Breast epithelium (tissue), 4 donors: ENCODE data around the gene FBLN2. TPM values are rescaled to one million over a fixed set of nuclear protein-coding genes. Genes with fewer than 3 reads are reported as not detected.

ENCODE experiments used
- DNase-seq, 2 donors: peaks; one replicate each; pipeline ENCODE4 v3.0.0-alpha.2; 2019; ENCODE audit warnings: low spot score in 2 of 2
- H3K27ac ChIP-seq, 2 donors: fragments of 200-600 bp; sonication (generic) in 1 of 2; one replicate each; pipeline ENCODE4 v1.5.1; 2016 to 2019; ENCODE audit warnings: mild to moderate bottlenecking in 1 of 2
- H3K27me3 ChIP-seq, 2 donors: fragments of 200-600 bp; sonication (generic) in 1 of 2; one replicate each; pipeline versions ENCODE4 v1.5.1 to v1.6.0; 2017 to 2019; ENCODE audit warnings: control low read depth in 1 of 2, mild to moderate bottlenecking in 1 of 2
- H3K36me3 ChIP-seq: fragments of 200-600 bp; one replicate; pipeline ENCODE4 v1.5.1; 2019
- H3K4me1 ChIP-seq, 2 donors: fragments of 200-600 bp; sonication (generic); one replicate each; pipeline ENCODE4 v1.5.1; 2016 to 2019; ENCODE audit warnings: control low read depth in 1 of 2
- H3K4me3 ChIP-seq, 3 donors: fragments of 200-600 bp; sonication (generic); 1 replicate in 2 of 3; 2 replicates in 1 of 3; pipeline ENCODE4 v1.5.1; 2016 to 2019; ENCODE audit warnings: mild to moderate bottlenecking in 3 of 3, moderate library complexity in 2 of 3
- H3K9me3 ChIP-seq, 2 donors: fragments of 200-600 bp; sonication (generic) in 1 of 2; one replicate each; pipeline ENCODE4 v1.5.1; 2016 to 2019; ENCODE audit warnings: control low read depth in 1 of 2
- POLR2A ChIP-seq: fragments of 450-650 bp; IDR thresholded peaks from one replicate; pipeline ENCODE4 v1.6.1; 2016; ENCODE audit warnings: antibody characterized with exemption, mild to moderate bottlenecking, moderate library complexity
- POLR2AphosphoS5 ChIP-seq, 3 donors: sonication (generic); formaldehyde crosslinking; IDR thresholded peaks; one replicate each; pipeline ENCODE4 v1.6.1; 2017; ENCODE audit warnings: antibody characterized with exemption in 3 of 3
- intact Hi-C: fragments of 100-400 bp; cut with DNase I; formaldehyde crosslinking; loops from one replicate; pipeline ENCODE4 v1.15.1; 2023; ENCODE audit warnings: low total_unique reads
- total RNA-seq, 3 donors: library from RNA; depleted of rRNA; stranded (reverse); fragments of >200 nt; gene quantifications; one replicate each; pipeline ENCODE4 v1.1.0, GENCODE V29; 2016
- TF ChIP-seq, protein P1 (sequence below), 3 donors: fragments of 450-650 bp; IDR thresholded peaks; one replicate each; pipeline ENCODE4 v1.5.1; 2016 to 2017; ENCODE audit warnings: antibody characterized with exemption in 3 of 3, mild to moderate bottlenecking in 3 of 3, moderate library complexity in 3 of 3

FBLN2 gene
- total RNA-seq, 3 donors from 2014 or later, result 43.5 to 663 (median 81.3) TPM

DNA sequence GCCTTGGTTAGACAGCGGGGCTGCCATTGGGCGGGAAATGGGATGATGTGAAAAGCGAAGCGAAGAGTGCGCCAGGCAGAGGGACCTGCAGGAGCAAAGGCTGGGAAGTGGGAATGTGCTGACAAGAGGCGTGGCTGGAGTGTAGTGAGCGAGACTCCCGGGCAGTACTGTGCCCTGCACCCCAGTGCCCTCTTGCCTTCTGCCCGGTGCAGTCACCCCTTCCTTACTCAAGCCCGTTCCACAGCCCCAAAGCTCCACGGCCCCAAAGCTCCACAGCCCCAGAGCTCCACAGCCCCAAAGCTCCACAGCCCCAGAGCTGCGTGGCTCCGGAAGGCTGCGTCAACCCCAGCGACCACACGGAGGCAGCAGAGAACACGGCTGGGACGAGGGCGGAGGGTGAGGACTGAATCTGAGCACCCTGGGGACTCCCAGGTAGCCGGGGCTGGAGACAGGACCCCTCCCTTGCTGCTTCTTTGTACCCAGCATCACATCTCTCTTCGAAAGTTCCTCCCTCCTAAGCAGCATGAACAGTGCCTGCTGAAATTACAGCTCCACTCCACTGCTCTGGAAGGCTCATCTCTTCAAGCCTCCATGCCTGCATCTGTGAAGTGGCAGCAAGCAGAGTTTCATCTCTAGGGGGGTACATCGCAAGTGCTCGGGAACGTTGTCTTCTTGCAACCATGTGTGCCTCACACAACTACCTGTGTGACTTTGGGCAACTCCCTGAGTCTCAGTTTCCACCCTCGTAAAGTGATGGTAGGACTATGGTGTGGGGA, 108.9 kb downstream of the FBLN2 start:
- peaks cover 8 to 52% of the 10 kb centered on the region in 2 donors for H3K27me3 ChIP-seq
- no peaks in the 10 kb centered on the region for H3K36me3 ChIP-seq
- intact Hi-C loops, result no loop called here
- TF ChIP-seq, protein P1, sequence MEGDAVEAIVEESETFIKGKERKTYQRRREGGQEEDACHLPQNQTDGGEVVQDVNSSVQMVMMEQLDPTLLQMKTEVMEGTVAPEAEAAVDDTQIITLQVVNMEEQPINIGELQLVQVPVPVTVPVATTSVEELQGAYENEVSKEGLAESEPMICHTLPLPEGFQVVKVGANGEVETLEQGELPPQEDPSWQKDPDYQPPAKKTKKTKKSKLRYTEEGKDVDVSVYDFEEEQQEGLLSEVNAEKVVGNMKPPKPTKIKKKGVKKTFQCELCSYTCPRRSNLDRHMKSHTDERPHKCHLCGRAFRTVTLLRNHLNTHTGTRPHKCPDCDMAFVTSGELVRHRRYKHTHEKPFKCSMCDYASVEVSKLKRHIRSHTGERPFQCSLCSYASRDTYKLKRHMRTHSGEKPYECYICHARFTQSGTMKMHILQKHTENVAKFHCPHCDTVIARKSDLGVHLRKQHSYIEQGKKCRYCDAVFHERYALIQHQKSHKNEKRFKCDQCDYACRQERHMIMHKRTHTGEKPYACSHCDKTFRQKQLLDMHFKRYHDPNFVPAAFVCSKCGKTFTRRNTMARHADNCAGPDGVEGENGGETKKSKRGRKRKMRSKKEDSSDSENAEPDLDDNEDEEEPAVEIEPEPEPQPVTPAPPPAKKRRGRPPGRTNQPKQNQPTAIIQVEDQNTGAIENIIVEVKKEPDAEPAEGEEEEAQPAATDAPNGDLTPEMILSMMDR (IDR thresholded peaks at IDR 0.05), result peak; percentile 49 to 70 (median 70)
- no peak for TF ChIP-seq POLR2AphosphoS5 (IDR thresholded peaks at IDR 0.05)
- no peak for DNase-seq
- no peak overlapping the region for H3K4me3 ChIP-seq
- H3K9me3 ChIP-seq, result no peaks in the 10 kb centered on the region
- H3K4me1 ChIP-seq, result no peaks in the 10 kb centered on the region
- H3K27ac ChIP-seq, result no peak overlapping the region

GRCh38 chr3:13658681-13659080, 109.8 kb downstream of the FBLN2 start:
- Histone ChIP-seq H3K4me1 (no peaks in the 10 kb centered on the region), H3K36me3 (no peaks in the 10 kb centered on the region), H3K27ac (no peak overlapping the region), H3K4me3 (no peak overlapping the region), H3K9me3 (no peaks in the 10 kb centered on the region), H3K27me3 (peaks cover 8 to 52% of the 10 kb centered on the region in 2 donors)
- intact Hi-C loops, result no loop called here
- no peak for TF ChIP-seq POLR2AphosphoS5 (IDR thresholded peaks at IDR 0.05)
- TF ChIP-seq POLR2A, result no peak
- TF ChIP-seq, protein P1 (IDR thresholded peaks at IDR 0.05), result no peak
- no peak for DNase-seq

DNA sequence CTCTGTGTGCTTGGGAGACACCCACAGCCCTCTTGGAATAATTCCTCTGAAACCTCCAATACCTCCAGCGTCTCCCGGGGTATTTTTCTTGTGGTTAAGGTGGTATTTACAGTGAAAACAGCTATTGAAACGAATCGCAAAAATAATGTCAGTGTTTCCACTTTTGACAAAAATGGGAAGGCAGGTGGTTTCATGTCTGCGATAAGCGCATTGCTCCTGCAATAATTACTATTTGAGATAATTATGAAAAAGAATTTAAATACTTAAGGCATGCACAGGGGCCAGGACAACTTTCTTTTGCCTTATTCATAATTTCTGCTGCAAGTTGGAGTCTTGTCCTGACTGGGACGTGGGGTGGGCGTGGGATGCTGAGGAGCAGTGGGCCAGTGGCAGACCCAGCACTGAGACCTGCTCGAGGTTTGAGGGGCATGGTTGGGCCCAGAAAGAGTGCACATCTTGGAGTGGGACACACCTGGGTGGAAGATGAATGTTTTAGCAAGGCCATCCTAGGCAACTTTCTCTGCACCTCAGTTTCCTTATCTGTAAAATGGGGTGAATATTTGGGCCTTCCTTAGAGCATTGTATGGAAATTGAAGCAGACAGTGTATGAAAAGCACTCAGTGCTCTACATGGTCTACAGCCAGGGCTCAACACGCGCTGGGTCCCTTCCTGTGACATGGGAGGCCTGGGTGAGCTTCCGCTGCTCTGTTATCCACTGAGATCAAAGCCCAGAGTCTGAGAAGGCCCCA, 110.5 kb downstream of the FBLN2 start:
- H3K4me3 ChIP-seq, result no peak overlapping the region

GRCh38 chr3:13660042-13660874, 111.3 kb downstream of the FBLN2 start:
- Histone ChIP-seq H3K27ac (no peak overlapping the region), H3K4me3 (no peak overlapping the region), H3K36me3 (no peaks in the 10 kb centered on the region), H3K4me1 (no peaks in the 10 kb centered on the region), H3K27me3 (peaks cover 3 to 47% of the 10 kb centered on the region in 2 donors), H3K9me3 (no peaks in the 10 kb centered on the region)
- intact Hi-C loops, result no loop called here
- DNase-seq, result no peak
- TF ChIP-seq POLR2A, result no peak
- TF ChIP-seq POLR2AphosphoS5 (IDR thresholded peaks at IDR 0.05), result no peak
- TF ChIP-seq, protein P1 (IDR thresholded peaks at IDR 0.05), result no peak

More for the DNA sequence above, 110.5 kb downstream of the FBLN2 start:
- Histone ChIP-seq H3K9me3 (no peaks in the 10 kb centered on the region), H3K27me3 (peaks cover 8 to 48% of the 10 kb centered on the region in 2 donors), H3K27ac (no peak overlapping the region), H3K4me1 (no peaks in the 10 kb centered on the region), H3K36me3 (no peaks in the 10 kb centered on the region)
- TF ChIP-seq POLR2AphosphoS5 (IDR thresholded peaks at IDR 0.05) (no peak), POLR2A (no peak)
- TF ChIP-seq, protein P1 (IDR thresholded peaks at IDR 0.05), result no peak
- intact Hi-C loops, result no loop called here
- DNase-seq, result no peak
